Muscle of leg (tissue), 9 donors: Measurements from ENCODE around the gene NPC1. TPM values are rescaled to one million over a fixed set of nuclear protein-coding genes. Genes with fewer than 3 reads are reported as not detected.

ENCODE experiments used
- polyA plus RNA-seq, 8 donors: library from polyadenylated mRNA; unstranded; fragments of 120-200 nt; gene quantifications; one replicate each; pipeline versions ENCODE4 v1.2.1 to v1.2.3, GENCODE V29; 2013; ENCODE audit warnings: inconsistent platforms in 1 of 8, low replicate concordance in 1 of 8; ENCODE audit not compliant: insufficient read length in 8 of 8, insufficient read depth in 1 of 8
- total RNA-seq: library from RNA; stranded (reverse); fragments of 120-200 nt; gene quantifications from one replicate; pipeline ENCODE4 v1.2.4, GENCODE V29; 2013

Gene NPC1
- total and polyA plus RNA-seq, 9 donors = 17.9 to 29.2 (median 25.3) TPM

Other genes starting within 250 kb of the NPC1 start
- gene RIOK3, start 133.2 kb downstream of the NPC1 start, total RNA-seq = 59.6 TPM
- 10 to 100 TPM; 61.4 to 87.9 (median 72.3) TPM for gene RIOK3, start 133.2 kb downstream of the NPC1 start, polyA plus RNA-seq
- gene RMC1, start 83.0 kb downstream of the NPC1 start, total RNA-seq = 9.7 TPM
- 10 to 100 TPM; 11.0 to 14.5 (median 13.3) TPM for gene RMC1, start 83.0 kb downstream of the NPC1 start, polyA plus RNA-seq
- gene ANKRD29, start 76.4 kb upstream of the NPC1 start, total RNA-seq = 4.0 TPM
- 1 to 10 TPM; 2.1 to 5.5 (median 3.2) TPM for gene ANKRD29, start 76.4 kb upstream of the NPC1 start, polyA plus RNA-seq
- gene LAMA3, start 102.9 kb upstream of the NPC1 start, total RNA-seq = 6.3 TPM
- 1 to 10 TPM; 2.3 to 8.7 (median 3.5) TPM for gene LAMA3, start 102.9 kb upstream of the NPC1 start, polyA plus RNA-seq